ENCODE results near the gene CATSPER4.

The CATSPER4 gene

DNA sequence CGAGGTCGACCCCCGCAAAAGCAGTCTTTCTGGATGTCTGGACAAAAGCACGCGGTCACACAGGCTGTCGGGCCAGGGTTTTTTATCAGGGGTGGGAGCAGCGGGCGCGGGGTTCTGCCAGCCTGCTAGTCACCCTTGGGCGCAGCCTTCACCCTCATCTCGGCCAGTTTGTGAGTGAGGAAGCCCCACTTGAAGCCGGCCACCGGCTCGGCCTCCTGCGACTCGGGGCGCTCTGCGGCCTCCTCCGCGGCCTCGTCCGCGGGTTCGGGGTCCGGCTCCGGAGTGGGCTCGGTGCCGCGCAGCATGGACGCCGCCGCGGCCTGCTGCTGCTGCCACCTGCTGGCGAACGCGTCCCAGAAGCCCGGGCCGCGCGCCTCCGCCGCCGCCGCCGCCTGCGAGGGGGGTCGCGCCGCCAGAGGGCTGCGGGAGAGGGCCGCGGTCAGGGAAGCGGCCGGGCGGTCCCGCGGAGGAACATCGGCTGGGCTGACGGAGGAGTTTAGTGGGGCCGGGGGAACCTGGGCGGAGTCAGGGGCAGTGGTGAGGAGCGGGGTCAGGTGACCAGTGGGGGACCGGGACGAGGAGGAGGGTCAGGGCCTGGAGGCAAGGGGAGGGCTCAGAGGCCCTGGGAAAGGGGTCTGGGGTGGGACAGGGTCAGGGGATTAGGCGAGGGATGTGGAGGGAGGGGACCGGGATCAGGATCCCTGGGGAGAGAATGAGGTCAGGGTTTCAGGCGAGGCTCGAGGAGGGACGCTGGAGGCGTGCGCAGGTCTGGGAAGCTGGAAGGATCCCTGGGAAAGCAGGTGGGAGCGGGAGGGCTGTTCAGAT is 26.2 kb upstream of the CATSPER4 start:
- no peak for DNase-seq (ENCODE audit: low spot score)
- no peak overlapping the region for H3K27ac ChIP-seq (ENCODE audit: poor library complexity, severe bottlenecking)
- TF ChIP-seq, protein P1, sequence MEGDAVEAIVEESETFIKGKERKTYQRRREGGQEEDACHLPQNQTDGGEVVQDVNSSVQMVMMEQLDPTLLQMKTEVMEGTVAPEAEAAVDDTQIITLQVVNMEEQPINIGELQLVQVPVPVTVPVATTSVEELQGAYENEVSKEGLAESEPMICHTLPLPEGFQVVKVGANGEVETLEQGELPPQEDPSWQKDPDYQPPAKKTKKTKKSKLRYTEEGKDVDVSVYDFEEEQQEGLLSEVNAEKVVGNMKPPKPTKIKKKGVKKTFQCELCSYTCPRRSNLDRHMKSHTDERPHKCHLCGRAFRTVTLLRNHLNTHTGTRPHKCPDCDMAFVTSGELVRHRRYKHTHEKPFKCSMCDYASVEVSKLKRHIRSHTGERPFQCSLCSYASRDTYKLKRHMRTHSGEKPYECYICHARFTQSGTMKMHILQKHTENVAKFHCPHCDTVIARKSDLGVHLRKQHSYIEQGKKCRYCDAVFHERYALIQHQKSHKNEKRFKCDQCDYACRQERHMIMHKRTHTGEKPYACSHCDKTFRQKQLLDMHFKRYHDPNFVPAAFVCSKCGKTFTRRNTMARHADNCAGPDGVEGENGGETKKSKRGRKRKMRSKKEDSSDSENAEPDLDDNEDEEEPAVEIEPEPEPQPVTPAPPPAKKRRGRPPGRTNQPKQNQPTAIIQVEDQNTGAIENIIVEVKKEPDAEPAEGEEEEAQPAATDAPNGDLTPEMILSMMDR (IDR thresholded peaks at IDR 0.05; ENCODE audit: poor library complexity, severe bottlenecking): peak; percentile 96
- ATAC-seq (ENCODE audit: low read depth): peak; percentile 53
- H3K4me1 ChIP-seq (ENCODE audit: insufficient read depth, poor library complexity, severe bottlenecking): no peaks in the 10 kb centered on the region
- H3K36me3 ChIP-seq (ENCODE audit: low read depth): no peaks in the 10 kb centered on the region
- H3K4me3 ChIP-seq (ENCODE audit: severe bottlenecking): peak overlapping the region; percentile 25
- no peaks in the 10 kb centered on the region for H3K9me3 ChIP-seq (ENCODE audit: severe bottlenecking)
- H3K27me3 ChIP-seq (ENCODE audit: insufficient read depth, poor library complexity, severe bottlenecking): peaks cover 5% of the 10 kb centered on the region

DNA sequence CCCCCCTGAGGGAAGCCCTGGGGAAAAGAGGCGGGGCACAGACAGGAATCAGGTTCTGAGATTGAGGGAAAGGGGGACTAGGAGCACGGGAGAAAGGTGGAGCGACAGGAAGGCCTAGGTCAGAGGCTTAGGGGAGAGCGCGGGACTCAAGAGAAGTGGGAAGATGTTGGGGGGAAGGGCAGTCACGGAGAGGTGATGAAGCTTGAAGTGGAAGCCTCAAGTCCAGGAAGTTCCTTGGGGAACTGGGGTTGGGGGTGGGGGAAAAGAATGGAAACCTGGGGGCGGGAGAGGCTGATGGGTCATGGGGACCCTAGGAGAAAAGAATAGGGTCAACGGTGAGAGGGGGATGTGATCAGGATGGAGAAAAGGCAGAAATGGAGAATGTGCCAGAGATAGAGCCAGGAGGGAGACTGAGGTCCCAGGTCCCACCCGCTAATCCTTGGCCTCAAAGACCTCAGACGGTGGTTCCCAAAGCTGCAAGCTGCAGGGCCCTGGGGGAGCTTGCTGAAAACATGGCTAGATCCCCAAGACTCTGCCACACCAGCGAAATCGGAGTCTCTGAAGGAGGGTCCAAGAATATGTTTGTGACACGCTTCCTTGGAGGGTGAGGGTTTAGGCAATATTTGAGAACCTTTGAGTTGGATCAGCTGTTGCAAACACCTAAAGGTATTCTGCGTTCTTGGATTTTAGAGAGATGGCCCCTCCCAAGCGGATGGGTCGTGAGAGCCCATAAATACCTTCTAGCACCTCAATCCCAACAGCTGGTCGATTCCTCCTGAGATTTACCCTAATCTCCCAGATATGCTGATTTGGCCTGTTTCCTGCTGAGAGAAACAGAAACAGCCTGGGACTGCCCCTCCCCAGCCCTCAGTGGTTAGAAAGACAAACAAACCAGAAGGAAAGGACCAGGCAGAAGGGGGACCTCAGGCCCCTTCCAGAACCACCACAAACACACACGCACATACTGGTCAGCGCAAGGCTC is 25.2 kb upstream of the CATSPER4 start:
- Histone ChIP-seq H3K27me3 (ENCODE audit: insufficient read depth, poor library complexity, severe bottlenecking) (peaks cover 5% of the 10 kb centered on the region), H3K36me3 (ENCODE audit: low read depth) (no peaks in the 10 kb centered on the region), H3K4me3 (ENCODE audit: severe bottlenecking) (no peak overlapping the region), H3K4me1 (ENCODE audit: insufficient read depth, poor library complexity, severe bottlenecking) (no peaks in the 10 kb centered on the region), H3K27ac (ENCODE audit: poor library complexity, severe bottlenecking) (no peak overlapping the region), H3K9me3 (ENCODE audit: severe bottlenecking) (no peaks in the 10 kb centered on the region)
- no peak for ATAC-seq (ENCODE audit: low read depth)
- TF ChIP-seq, protein P1 (IDR thresholded peaks at IDR 0.05; ENCODE audit: poor library complexity, severe bottlenecking): no peak
- no peak for DNase-seq (ENCODE audit: low spot score)

DNA sequence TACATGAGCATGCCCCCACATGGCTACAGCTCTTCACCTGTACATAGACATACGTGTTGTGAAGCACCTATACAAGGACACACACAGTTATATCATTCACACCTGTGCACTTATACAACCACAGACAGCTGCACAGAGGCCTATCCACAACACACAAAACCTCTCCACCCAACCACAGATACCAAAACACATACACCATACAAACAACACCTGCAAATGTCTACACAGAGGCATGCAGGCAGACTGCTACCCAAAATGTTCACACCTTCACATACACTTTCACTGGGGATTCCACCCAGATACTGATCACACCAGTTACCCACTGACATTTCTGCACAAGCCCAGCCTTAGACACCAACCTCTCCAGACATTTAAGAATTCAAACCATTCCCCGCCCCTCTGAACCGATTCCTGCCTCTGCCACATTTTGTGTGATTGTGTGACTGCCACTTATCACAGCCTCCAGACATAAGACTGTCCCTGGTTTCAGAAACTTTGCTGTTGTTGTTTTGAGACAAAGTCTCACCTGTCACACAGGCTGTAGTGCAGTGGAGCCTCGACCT is 23.6 kb upstream of the CATSPER4 start:
- no peak for ATAC-seq (ENCODE audit: low read depth)
- no peak overlapping the region for H3K27ac ChIP-seq (ENCODE audit: poor library complexity, severe bottlenecking)
- no peak overlapping the region for H3K4me3 ChIP-seq (ENCODE audit: severe bottlenecking)
- H3K4me1 ChIP-seq (ENCODE audit: insufficient read depth, poor library complexity, severe bottlenecking): no peaks in the 10 kb centered on the region
- DNase-seq (ENCODE audit: low spot score): no peak
- no peaks in the 10 kb centered on the region for H3K36me3 ChIP-seq (ENCODE audit: low read depth)
- H3K27me3 ChIP-seq (ENCODE audit: insufficient read depth, poor library complexity, severe bottlenecking): peaks cover 5% of the 10 kb centered on the region
- no peaks in the 10 kb centered on the region for H3K9me3 ChIP-seq (ENCODE audit: severe bottlenecking)
- TF ChIP-seq, protein P1 (IDR thresholded peaks at IDR 0.05; ENCODE audit: poor library complexity, severe bottlenecking): no peak

DNA sequence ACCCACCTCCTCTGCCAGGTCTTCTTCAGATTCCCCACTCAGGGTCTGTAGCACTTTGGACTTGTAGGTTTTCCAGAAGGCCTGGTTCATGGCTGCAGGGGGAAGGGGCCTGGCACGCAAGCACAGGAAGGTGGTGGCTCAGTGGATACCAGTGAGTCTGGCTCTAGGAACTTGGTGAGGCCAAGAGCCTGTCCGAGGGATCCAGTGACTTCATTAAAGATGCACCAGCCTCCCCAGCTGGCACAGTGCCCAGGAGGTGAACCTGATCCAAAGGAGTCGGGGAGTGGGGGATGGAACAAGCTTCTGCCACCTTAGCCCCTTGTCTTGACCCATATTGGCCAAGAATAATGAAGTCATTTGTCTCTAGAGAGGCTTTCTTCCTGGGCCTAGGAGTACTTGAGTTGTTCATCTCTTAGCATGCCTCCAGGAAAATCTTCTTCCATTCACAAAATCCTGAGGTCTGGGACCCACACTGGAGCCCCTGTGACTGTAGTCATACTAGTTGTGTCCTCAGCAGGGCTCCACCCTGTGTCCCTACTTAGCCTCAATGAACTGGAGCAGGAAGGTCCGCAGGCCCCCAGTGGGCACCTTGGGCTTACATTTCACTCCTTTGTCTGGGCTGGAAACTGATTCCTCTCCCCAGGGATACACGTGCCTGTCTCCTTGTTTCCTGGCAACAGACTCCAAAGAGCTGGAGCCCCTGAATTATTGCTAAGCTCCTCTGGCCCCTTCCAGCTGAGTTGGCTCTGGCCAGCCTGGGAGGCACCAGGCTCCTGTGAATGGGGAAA is 21.8 kb upstream of the CATSPER4 start, which contains the start of gene C1orf232:
C1orf232 (minus strand) TSS at position 554 of the 788 bp plus-strand sequence; CDS start at position 90, 464 bp downstream.
- TF ChIP-seq, protein P1 (IDR thresholded peaks at IDR 0.05; ENCODE audit: poor library complexity, severe bottlenecking): no peak
- H3K36me3 ChIP-seq (ENCODE audit: low read depth): no peaks in the 10 kb centered on the region
- peak within 1 kb of the TSS; percentile 72 for H3K4me3 ChIP-seq (ENCODE audit: severe bottlenecking)
- ATAC-seq (ENCODE audit: low read depth) (no peak), DNase-seq (ENCODE audit: low spot score) (no peak)
- H3K4me1 ChIP-seq (ENCODE audit: insufficient read depth, poor library complexity, severe bottlenecking): no peaks in the 10 kb centered on the region
- H3K27ac ChIP-seq (ENCODE audit: poor library complexity, severe bottlenecking): peak within 1 kb of the TSS; percentile 8
- H3K27me3 ChIP-seq (ENCODE audit: insufficient read depth, poor library complexity, severe bottlenecking): no peaks in the 10 kb centered on the region
- no peaks in the 10 kb centered on the region for H3K9me3 ChIP-seq (ENCODE audit: severe bottlenecking)

All from RWPE2 (cell line).